GM18517 (cell line): ENCODE data around the gene CROCC2.

Source experiments
- ATAC-seq: cut with Tn5 transposase; IDR thresholded peaks from one replicate; pipeline ENCODE4 v1.9.1; 2021; ENCODE audit warnings: mild to moderate bottlenecking, moderate library complexity; ENCODE audit not compliant: unreplicated experiment

The CROCC2 gene

DNA sequence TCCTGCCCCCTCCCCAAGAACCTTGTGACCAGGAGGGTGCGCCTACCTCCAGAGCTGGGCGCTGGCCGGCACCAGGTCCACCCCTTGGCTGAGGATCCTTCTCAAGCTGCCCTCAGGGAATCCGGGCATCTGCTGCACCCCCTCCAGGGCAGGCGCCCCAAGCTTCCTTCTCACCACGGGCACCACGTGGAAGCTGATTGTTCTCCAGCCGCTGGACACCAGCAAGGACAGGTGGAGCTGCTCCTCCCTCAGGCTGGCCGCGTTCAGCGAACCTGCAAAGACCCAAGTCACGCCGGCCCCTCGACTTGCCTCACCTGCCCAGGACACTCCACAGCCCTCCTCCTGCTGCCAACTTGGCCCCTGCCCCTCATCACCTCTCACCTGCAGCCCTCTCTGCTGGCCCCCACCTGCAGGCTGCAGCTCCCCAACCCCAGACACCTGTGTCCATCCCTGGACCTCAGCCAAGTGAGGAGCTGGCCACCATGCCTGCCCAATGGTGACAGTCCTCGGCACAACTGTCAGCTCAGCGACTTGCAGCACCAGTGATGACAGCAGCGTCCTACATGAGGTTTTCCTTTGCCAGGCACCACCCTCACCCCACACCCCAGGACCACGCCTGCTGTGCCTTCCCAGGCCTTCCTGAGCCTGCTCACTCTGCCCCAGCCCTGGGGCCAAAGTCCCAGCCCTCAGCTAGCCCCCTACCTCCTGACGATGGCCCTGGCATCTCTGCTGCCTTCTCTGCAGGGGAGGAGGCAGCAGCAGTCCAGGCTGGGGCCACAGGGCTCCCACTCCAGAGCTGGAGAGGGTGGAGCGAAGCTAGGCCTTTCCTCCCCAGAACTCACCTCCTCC is 14.4 kb upstream of the CROCC2 start:
- ATAC-seq: no peak

DNA sequence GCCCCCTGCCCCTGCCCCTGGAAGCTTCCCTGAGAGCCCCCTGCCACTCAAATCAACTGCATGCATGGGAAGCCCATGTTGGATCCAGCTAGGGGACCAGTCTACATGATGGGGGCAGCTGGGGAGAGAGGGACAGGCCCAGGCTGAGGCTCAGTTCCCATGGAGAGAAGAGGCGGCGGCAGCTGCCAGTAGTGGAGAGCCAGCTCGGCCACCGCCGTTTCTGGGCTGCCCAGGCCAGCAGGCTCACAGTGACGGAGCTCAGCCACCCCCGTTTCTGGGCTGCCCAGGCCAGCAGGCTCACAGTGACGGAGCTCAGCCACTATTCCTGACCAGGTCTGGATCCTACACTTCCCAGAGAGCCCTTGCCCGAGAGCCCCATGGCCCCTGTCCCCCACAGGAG is 13.8 kb upstream of the CROCC2 start:
- ATAC-seq: no peak

DNA sequence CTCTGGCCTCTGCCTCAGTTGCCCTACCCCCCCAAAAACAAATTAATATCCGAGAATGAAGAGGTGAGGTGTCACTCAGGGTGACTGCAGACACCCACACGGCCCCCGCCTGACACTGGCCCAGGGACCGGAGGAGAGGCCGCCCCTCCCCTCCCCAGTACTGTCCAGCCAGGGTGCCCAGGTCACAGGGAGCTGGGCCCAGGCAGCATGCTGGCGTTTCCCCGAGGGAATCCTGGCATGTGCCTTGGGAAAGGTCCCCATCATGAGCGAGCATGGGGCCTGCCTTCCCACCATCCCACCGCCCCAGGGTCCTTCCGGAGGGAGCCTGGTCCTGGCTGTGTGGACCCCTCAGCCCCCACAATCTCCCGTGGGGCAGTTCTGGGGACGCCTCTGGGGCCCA is 13.2 kb upstream of the CROCC2 start:
- no peak for ATAC-seq

DNA sequence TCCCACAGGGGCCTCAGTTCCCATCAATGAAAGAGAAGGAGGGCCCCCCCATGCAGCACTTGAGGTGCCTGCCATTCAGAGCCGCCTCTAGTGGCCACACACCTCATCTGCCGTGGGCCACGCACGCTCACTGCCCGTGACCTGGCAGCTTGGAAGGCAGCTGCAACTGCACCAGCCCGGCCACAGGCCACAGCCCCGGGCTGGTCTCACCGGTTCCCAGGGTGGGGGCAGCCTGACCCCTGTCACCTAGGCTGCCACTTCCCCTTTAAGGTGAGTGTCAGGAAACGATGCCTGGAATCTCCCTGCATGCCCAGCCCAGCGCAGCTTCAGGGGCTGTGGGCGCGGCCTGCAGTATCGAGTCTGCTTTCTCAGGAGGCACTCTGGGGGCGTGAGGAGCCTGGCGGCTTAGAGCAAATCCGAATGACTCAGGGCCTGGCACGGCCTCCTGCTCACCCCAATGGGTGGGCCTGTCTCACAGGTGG is 12.7 kb upstream of the CROCC2 start:
- ATAC-seq: no peak

DNA sequence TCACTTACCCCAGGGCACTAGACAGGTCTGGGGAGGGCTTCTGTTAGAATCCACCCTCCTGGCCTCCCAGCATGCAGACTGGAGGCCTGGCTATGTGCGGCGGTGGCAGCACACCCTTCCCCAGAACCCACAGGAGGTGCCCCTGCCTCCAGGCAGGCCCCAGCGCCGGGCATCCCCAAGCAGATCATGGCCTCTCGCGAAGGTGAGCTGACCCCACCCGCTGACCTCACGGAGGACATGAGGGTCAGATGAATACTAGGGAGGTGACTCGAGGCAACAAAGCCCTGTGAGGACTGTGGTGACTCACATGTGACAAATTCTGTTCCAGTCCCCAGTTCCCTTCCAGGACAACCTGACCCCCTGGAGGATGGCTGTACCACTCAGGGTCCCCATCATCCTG is 12.1 kb upstream of the CROCC2 start:
- ATAC-seq: no peak

DNA sequence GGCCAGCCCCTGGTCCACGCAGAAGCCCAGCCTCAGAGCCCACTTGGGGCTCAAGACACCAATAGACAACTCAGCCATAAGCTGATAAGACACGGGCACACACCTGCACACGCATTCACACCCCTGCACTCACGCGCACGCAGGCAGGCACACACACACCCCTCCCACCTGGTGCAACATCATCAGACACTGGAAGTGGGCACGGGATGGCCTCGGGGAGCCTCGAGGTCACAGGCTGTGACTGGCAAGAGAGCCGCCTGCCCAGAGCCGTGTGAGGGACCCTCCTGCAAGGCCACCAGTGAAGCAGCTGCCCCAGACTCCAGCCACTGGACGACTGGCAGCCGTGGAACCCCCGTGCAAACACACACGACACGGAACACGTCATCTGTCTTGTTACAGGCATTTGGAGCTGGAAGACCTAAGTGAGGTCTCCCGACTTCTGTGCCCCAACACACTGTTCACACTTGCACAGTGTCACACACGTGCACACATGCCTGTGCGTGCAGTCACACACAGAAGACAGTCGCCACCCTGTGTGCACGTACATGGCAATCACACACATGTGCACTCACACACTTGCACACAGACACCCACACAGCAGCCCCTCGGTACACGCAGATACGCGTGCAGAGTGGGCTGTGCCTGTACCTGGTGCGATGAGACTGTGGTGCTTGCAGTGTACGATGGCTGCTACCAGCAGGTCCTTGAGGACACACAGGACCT is 11.1 kb upstream of the CROCC2 start:
- ATAC-seq: no peak

DNA sequence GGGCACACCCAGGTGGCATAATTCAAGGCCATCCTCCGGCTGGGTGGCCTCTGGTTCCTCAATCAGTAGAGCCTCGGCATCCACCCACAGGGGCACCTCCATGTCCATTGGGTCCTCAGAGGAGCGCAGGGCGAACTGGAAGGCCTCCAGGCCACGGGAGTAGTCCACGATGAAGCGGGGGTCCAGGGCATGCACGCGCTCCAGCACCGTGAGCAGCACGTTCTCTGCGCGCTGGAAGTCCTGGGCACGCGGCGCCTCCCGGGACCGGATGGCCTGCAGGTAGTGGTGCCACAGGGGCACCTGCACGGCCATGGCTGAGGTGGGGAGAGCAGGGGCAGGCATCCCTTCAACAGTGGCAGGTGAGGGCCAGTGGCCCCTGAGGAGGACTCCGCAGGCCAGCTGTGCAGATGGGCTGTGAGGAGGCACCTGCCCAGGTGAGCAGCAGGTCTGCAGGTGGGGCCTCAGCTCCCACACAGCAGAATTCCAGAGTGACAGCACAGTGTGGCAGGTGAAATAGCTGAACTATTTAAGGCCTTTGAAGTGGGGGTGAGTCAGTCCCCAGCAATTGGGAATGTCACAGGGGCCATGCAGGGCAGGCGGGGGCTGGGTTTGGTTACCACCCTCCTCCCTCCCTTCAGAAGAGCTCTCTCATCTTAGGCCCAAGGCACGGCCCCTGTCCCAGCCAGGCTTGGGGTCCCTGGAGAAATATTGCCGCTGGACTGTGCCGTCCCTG is 10.3 kb upstream of the CROCC2 start, which contains the start of gene MAB21L4:
TSS of gene MAB21L4 (minus strand) at position 501 of the 733 bp plus-strand sequence. CDS start at position 342, 159 bp downstream.
- ATAC-seq: no peak

DNA sequence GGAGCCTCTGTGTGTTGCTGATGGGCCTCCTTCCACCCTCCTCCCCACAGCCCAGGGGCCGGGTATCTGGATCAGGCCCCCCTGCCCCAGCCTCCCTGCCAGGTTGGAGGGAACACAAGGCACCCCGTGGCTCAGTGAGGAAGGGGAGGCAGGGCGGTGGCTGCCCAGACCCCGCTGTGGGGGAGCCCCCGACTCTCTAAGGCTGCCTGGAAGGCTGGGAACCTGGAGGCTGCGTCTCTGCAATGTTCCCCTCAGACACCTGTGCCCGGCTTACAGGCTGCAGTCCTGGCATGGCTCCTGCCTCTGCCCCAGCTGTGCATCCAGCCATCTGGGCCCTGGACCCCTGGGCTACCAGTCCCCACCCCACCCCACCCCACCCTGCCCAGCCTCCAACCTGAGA is 9.7 kb upstream of the CROCC2 start:
- no peak for ATAC-seq

DNA sequence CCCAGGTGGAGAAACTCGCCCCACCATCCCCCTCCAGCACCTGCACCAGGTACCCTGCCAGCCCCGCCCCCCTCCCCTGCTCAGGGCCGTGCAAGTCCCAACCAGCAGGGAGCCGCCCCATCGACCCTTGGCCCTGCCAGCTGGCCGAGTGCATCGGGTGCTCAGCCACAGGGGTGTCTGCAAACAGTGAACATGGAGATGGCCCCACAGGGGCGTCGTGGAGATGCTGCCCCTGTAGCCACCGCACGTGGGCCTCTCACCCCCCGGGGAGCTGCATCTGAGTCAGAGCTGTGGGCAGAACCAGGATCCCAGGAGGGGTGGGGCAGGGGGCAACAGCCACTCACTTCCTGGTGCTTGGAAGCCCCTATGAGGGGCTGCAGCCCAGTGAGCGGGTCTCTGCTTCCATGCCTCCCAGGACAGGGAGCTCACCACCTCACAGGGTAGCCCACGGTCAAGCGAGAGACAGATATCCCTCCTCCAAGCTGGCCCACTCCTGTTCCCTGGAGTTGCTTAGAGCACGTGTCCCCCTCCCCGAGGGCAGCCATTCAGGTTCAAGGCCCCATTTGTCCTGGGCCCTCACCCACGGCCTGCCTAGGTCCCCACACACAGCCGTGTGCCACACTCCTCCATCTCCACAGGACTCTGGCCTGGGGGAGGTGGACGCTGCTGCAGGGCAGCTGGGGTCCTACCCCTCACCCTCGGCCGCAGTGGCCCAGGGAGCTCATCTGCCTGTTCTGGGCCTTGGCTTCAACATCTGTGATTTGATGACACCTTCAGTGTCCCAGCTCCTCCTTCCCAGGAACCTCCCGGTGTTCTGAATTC is 9.1 kb upstream of the CROCC2 start:
- no peak for ATAC-seq

DNA sequence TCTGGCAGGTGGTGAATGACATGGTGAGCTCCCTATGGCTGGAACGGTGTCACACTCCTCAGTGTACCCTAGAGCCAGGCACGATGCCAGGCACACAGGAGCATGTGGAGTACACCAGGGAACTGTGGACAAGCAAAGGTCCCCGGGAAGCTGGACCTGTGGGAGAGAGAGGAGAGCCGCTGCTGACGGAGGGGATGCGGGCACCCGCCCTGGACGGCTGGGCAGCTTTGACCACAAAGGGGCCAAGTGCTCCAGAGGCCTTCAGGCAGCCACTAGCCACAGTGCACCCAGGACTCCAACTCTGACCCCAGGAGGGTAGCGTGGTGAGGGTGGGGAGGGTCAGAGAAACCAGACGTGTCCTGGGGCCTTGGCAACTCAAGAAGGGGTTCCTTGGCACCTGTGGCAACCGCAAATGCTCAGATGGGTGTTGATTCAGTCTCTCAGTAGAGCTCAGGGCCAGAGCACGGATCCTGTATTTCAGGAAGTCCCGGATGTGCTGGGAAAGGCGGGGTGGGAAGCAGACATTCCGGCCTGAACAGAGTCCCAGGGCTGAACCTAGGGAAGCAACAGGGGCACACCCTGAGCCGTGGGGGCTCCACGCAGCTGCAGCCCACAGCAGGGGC is 7.9 kb upstream of the CROCC2 start:
- ATAC-seq: no peak

DNA sequence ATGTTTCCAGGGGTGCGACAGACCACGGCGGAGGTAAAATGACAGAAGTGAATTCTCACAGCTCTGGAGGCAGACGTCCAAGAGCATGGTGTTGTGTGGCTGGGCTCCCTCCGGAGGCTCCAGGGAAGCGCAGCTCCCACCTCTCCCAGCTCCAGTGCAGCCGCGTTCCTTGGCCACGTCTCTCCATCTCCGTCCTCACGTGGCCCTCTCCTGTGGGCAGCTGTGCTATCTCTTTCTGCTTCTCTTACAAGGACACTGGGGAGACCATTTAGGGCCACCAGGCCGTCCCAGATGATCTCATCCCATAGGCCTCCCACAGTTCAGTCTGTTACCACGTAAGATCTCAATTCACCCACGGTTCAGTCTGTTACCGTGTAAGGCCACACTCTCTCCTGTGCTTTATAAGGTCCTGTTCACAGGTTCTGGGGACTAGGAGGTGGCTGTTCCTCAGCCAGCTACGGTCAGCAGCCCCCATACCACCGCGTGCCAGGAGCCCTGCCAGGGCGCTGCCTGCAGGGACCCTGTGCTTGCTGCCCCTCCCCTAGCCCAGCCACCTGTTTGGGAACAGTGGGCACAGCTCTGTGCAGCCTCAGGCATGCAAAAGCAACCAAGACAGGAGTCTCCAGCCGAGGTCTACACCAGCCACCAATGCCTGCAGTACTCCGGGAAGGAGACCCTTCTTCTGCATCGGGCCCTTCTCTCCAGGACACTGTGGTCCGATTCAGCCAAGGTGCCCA is 7.2 kb upstream of the CROCC2 start:
- no peak for ATAC-seq

DNA sequence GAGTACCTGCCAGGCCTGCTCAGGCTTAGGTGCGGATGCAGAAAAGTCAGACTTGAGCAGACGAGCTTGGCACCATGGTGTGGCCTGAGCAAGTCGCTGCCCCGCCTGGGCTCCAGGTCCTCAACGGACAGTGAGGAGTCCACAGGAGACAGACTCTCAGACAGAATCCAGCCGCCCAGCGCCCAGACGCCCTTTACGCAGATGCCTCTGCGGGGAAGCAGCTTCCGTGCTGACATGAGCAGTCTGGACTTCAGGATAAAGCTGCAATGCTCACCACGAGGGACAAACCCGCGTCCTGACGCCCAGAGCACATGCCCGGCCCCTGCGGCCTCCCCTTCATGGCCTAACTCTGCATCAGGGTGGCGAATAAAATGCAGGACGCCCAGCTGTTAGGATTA is 6.7 kb upstream of the CROCC2 start:
- no peak for ATAC-seq

DNA sequence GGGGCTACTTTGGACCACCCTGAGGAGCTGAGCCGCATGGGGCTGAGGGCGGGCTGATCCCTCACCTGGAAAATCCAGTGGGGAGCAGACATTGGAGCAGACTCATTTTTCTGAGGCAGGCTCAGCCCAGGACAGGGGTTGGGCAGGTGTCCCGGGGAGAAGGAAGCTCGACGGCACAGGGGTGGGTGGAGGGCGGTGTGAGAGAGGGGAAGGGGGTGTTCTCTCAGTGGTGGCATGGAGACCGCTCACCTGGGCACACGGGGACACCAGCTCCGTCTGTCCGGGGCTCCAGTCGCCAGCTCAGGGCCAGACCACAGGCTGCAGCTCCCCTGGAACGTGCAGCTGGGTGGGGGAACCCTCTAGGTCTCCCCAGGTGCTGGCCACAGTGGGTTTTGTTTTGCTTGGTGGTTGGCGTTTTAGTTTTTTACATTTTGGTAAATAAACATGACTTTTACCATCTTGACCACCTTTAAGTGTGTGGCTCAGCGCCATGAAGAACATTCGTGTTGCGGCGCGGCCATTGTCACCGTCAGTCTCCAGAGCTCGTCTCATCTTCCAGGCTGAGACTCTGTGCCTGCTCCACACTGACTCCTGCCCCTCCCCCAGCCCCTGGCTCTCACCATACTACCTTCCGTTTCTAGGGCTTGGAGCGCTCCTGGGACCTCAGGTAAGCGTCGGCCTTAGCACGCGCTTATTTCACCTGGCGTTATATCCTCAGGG is 5.8 kb upstream of the CROCC2 start:
- ATAC-seq: no peak

DNA sequence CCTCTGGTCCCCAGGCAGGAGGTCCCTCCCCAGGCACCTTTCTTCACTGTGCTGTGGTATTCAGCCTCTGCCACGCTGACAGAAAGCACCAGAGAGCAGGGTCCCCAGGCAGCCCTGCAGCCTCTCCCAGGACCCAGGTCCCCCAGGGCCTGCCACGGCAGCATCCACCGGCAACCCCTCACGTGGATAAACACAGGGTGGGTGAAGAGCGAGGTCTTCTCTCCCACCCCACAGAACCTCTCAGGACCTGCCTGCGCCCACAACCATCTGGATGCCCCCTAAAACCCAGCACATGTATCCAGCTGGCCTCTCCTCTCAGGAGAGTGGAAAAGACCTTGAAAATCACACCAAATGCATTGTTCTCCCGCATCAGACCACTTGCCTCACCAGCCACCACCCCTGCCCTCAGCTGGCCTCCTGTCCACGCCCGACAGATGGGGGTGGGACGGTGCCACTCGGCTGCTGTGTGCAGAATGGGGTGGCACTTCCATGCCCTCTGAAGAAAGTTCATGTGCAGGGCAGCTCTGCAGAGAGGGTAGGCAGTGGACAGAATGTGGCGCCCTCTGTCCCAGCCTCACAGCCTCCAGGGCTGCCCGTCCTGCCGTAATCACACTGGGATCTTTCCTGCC is 4.0 kb upstream of the CROCC2 start:
- ATAC-seq: no peak

DNA sequence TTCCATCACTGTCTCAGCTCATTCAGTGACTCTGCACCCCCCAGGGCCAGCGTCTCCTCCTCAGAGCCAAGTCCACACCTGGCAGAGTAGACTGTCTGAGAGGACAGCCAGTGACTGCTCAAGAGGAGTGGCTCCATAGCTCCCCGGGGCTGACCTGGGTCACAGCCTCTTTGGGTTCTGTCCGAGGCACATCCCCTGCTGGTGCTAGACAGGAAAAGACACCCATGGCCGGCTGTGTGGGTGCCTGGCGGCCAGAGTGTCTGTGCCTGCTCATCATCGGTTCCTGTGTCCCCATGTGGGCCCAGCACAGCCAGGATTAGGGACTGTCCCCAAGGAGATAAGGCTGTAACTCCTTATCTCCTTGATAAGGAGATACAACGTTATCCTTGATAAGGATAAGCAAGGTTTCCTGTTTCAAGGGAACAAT is 3.5 kb upstream of the CROCC2 start:
- no peak for ATAC-seq

DNA sequence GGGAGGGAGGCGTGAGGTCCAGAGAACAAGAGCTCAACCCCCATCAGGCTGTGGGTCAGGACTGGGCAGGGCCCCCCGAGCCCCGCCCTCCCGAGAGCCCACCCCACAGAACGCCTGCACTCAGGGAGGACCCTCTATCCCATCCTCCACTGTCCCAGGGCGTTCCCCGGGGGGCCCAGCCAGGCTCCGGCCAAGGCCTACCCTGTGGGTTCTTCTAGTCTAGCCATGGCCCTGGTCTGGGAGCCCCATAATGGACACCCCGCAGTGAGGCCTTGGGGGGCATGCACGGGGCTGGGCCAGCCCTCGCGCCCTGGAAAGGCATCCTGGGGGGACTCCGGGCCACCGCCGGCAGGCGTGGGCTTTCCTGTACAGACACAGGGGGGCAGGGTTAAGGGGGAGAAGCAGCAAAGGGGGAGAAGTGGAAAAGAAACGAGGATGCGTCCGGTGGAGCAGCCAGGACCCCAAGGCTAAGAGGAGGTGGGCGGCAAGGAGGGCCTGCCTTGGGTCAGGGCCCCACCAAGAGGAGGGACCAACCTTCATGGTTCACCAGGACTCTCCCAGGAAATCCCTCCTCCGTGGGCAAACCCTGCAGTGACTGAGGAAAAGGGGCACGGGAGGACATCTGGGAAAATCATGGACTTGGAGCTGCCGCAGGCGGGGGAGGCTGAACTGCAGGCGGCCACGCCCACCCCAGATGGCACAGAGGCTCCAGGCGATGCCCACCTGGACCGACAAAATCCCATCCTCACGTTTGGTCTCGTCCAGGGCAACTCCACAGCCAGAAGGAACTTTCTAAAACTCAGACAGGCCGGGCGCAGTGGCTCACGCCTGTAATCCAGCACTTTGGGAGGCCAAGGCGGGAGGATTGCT is 2.7 kb upstream of the CROCC2 start:
- no peak for ATAC-seq
